HG03159 (cell line): ENCODE data around the gene PRKD2.
"Not testable (repeated sequence)": the region's sequence is repeated elsewhere in the genome, so short reads cannot be mapped to it uniquely, and the experiment has no call there.

Experiments used
- ATAC-seq: cut with Tn5 transposase; IDR thresholded peaks from one replicate; pipeline ENCODE4 v1.9.1; 2021; ENCODE audit warnings: mild to moderate bottlenecking, moderate library complexity; ENCODE audit not compliant: unreplicated experiment

PRKD2 gene

DNA sequence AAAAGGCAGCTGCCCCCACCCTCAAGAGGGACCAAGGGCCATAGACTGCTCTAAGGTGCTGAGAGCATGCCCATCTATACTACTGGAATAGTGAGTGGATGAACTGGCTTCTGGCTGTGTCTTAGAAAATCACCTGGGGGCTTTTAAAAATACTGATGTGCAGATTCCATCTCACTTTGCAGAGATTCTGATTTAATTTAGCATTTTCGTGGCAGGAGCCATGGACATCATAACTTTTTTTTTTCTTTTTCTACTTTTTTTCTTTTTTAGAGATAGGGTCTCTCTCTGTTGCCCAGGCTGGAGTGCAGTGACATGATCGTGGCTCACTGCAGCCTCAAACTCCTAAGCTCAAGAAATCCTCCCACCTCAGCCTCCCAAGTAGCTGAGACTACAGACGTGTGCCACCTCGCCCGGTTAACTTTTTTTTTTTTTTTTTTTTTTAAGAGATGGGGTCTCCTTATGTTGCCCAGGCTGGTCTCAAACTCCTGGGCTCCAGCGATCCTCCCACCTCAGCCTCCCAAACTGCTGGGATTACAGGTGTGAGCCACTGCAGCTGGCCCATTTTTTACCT, 4.1 kb downstream of the PRKD2 start:
- not testable (repeated sequence) for ATAC-seq

DNA sequence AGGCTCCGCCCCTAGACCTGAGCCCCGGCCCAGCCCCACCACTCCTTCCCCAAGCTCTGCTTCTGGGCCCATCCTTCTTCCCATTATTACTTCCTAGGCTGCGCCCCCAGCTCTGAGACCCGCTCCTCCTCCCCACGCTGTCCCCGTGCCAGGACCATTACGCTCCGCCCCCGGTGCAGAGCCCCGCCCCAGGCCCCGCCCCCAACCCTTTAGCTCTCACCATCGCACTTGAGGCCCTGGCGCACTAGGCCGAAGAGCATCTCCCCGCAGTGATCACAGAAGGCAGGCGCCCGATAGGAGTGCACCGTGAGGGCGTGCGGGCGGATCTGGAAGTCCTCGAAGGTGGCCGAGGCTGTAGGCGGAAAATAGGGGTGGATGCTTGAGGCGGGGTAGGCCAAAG, 6.2 kb downstream of the PRKD2 start:
- ATAC-seq, result no peak

DNA sequence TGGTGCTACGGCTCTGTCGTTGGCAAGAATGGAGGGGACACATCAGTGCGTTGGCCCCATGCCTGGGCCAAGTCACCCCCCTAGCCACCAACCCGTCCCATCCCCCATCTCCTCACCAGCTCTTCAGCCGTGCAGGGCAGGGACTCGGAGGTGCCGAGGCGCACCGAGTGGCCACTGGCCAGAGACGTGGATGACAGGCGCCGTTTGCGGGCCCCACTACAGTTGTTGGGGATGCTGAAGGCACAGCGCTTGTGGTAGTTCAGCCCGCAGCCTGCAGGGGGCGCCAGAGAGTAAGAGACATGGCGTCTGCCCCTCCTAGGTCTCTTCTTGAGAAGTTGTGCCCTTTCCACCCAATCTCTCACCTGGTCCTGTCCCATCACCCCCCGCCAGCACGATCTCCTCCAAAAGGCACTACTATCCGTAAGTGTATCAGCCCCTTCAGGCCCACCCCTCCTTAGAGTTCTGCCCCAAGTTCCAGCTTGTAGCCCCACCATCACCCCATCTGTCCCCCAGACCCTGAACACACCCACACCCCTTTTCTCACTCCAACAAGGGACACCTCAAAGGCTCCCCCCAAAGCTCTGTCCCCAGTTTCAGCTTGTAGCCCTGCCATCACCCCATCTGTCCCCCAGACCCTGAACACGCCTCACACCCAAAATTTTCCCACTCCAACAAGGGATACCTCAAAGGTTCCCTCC, 12.4 kb downstream of the PRKD2 start:
- ATAC-seq, result no peak

DNA sequence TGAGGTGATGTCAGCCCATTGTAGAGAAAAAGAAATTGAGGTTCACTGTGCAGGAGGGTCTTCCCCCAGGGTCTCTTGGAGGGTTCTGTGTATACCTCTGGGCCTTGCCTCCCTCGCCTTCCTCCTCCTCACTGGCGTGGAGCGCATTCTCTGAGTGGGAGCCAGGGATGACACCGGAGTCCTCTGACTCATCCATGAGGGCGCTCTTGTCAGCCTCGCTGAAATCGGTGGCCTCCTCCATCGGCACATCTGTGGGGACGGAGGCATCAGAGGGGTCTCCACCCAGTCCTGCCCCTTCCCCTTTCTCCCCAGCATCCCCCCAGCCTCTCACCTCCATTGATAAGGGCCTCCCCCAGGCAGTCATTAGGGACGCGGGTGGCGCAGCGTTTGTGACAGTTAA, 16.2 kb downstream of the PRKD2 start:
- no peak for ATAC-seq

DNA sequence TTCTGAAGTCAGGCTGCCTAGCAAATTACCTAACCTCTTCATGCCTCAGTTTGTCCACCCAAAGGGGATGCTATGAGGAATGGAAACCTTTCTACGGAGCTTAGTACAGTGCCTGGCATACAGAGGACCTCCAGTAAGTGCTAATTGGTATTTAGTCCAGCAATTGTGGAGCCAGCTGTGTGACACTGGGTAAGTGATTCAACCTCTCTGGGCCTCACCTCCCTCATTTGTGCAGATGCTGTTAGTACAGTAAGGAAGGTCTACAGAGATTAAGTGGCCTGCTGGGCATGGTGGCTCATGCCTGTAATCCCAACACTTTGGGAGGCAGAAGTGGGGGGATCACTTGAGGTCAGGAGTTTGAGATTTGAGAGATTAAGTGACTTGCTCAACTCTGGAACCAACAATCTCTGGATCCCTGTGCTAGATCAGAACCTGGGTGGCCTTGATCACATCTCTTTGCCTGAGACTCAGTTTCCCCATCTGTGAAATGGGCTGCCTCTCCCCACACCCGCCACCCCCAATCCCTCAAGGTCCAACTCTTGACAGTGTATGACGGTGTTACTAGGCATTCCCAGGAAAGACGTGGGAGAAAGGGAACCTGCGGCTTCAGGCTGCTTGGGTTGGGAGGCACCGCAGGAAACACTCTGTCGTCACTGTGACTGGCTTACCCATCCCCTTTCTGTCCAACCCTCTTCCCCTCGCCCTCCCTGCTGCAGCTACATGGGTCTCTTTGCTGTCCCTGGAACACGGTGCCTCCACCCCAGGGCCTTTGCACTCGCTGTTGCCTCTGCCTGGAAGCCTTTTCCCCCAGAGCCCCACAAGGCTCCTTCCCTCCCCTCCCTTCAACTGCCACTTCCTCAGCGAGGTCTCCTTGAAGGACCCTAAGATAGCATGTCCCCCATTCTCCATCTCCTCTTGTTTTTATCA, 18.3 kb downstream of the PRKD2 start:
- ATAC-seq, result no peak

DNA sequence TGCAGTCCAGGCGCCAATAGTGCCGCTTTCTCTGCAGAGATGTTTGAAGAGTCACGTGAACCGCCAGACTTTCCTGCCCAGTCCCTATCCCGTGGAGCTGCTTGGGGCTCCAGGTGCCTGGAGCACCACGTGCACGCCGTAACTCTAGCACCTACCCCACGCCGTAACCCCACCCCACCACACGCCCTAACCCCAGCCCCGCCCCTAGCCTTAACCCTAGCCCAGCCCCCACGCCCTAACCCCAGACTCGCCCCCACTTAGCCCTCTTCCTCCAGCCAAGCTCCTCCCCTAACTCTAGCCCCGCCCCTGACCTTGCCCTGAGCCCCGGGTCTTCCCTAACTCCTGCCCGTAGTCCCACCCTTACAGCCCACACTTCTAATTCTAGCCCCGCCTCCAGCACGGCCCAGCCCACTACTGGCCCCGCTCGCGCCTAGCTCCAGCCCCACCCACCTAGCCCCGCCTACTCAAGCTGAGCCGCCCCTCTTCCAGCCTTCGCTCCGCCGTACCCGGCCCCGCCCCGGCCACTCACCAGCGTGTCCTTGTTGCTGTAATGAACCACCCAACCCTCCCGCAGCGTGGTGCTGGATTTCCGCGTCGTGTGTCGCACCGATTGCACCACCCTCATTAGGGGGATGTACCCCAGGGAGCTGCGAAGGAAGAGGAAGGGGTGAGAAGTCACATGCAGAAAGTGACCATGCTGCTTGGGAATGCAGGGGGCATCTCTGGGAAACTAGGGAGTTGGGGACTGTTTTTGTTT, 19.5 kb downstream of the PRKD2 start:
- no peak for ATAC-seq

DNA sequence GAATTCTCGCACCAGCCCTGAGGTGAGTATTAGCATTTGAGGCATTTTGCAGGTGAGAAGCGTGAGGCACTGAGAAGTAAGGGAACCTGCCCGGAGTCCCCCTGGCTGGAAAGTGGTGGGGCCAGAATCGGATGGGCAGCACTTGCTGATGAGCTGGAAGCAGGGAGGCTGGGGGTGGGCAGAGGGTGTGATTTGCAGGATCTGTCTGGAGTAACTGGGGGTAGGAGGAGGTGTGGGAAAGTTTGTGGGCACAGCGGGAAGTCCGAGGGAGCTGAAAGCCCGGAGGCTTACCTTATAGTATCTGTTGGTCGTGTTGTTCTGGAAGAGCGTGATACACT, 20.1 kb downstream of the PRKD2 start:
- ATAC-seq, result no peak

DNA sequence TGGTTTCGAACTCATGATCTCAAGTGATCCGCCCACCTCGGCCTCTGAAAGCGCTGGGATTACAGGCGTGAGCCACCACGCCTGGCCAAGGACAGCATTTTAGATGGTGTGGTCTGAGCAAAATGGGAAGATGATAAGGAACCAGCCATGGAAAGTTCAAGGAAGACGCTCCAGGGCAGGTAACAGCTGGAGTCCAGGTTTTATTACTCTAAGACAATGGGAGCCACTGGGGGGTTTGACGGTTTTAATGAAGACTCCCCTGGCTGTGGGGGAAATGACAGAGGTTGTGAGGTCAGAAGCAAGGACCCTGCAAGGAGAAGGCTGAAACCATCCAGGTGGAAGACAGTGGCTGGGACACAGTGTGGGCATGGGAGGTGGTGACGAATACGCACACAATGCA, 20.9 kb downstream of the PRKD2 start:
- no peak for ATAC-seq

DNA sequence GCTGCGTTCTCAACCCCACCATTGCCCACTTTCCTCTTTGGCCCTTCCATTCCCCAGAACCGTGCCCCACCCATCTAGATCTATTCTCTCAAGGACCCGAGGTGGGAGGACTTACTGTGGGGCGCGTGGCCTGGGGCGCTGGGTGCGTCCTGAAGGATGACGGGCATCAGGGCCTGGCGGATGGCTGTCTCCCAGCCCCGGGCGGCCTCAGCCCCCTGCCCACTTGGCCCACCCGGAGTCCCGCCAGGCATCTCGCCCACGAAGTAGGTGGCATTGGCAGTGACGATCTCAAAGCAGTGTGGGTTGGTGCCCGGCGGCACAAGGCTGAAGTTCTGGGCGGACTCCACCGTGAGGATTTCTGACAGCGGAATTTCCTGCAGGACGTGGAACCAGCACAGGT, 23.2 kb downstream of the PRKD2 start:
- ATAC-seq, result no peak

DNA sequence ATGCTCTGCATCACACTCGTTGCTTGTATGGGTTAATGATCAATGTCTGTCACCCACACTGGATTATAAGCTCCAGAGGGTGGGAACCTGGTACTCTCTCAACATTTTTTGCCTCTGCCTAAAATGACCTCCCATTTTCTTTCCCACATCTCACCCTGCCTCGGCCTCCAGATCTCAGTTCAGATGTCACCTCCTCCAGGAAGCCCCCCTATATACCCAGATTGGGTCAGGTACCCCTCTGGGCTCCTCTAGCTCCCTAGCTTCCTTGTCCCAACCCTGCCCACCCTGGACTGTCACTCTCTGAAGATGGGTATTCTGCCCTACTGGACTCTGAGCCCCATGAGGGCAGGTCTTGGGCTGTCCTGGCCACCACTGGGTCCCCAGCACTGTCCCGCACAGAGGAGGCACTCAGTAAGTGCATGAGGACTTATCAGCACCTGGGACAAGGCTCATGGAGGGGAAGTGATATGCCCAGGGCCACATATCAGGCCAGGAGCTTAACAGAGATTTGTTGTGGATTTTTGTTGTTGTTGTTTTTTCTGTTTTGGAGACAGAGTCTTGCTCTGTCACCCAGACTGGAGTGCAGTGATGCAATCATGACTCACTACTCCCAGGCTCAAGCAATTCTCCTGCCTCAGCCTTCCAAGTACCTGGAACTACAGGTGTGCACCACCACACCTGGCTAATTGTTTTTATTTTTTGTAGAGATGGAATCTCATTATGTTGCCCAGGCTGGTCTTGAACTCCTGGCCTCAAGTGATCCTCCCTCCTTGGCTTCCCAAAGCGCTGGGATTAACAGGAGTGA, 23.8 kb downstream of the PRKD2 start:
- no peak for ATAC-seq

DNA sequence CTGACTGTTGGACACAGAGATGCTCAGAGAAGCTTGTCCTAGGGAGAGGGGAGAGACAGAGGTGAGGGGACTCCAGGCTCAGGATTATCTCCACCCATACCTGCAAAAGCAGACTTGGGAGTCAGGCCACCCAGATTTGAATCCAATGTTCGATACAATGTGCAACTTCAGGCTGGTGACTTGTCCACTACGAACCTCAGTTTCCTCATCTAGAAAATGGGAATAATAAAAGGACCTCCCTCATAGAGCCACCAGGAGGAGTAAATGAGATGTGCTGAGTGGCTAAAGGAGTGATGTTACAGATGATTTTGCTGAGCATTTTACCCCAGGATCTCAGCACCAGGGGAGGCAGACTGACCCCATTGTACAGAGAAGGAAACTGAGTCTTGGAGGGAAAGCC, 25.0 kb downstream of the PRKD2 start:
- ATAC-seq, result no peak

DNA sequence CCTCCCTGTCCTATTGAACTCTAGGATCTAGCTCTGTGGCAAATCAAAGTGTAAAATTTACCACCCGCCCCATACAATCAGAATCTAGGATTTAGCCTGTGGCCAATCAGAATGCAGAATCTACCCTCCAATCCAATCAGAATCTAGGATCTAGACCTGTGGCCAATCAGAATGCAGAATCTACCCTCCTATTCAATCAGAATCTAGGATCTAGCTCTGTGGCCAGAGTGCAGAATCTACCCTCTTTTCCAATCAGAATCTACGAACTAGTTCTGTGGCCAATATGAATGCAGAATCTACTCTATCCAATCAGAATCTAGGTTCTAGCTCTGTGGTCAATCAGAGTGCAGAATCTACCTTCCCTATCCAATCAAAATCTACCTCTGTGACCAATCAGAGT, 25.8 kb downstream of the PRKD2 start:
- ATAC-seq, result no peak

DNA sequence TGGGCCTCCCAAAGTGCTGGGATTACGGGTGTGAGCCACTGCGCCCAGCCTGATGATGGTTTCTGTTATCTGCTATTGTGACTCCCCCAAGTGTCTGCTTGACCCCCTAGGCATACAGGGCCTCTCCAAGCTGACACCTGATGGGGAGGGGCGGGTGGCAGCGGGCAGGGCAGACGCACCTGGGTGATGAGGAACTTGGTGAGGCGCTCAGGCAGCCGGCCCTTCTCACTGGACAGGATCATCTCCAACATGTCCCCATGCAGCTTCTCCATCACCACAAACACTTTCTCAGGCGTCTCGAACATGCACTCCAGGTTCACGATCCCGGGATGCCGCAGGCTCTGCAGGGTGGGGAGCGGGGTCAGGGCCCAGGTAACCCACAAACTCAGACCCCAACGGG, 27.6 kb downstream of the PRKD2 start:
- ATAC-seq, result no peak

DNA sequence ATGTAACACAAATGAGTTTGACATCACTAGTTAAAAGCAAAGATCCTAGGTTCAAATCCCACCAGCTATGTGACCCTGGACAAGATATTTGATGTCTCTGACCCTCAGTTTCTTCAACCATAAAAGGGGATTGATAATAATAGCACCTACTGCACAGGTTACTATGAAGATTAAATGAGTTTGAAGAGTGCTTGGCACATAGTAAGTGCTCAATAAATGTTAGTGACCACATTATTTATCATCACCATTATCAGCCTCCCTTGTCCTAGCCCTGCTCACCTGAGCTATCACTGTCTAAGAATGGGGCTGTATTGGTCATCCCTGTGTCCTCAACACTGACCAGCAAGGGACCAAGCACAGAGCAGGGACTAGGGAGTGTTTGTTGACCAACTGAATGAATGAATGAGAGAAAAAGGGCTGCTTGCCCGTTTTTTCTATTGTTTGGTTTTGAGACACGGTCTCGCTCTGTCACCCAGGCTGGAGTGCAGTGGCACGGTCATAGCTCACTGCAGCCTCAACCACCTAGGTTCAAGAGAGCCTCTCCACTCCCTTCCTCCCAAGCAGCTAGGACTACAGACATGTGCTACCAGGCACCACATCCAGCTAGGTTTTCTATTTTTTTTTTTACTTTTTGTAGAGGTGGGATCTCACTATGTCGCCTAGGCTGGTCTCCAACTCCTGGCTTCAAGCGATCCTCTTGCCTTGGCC, 29.3 kb downstream of the PRKD2 start:
- ATAC-seq, result no peak

DNA sequence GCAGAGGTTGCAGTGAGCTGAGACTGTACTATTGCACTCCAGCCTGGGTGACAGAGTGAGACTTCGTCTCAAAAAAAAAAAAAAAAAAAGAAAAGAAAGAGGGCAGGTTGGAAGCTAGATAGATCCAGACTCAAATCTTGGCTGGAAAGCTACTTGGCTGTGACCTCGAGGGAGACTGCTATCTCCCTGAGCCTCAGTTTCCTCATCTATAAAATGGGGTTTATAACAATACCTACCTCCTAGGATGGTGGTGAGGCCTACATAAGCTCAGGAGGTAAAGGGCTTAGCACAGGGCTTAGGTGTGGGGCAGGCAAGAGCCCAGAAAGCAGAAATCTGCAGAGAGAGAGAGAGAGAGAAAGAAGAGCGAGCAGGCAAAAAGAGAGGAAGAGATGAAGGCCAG, 31.7 kb downstream of the PRKD2 start:
- no peak for ATAC-seq

DNA sequence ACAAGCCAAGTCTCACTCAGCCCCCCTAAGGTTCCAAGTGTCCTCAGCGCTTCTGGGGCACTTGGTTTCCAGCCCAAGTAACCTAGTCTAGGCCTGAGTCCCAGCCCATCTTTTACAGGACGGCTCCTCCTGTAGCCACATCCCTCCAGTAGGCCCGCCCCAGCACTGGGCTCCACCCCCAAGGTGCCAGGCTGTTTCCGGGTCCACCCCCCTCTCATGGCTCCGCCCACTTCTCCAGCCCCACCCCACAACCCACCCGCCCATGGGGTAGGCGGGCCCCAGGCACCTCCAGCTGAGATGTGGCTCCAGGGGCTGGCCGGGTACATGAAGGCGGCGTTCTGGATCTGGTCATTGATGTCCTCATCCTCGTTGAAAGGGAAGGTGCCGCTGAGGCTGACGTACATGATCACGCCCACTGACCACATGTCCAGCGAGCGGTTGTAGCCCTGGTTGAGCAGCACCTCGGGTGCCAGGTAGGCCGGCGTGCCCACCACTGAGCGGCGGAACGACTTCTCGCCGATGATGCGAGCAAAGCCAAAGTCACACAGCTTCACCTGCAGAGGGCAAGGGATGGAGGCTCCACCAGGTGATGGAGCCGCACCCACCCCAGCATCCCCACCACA, 38.7 kb downstream of the PRKD2 start:
- ATAC-seq, result no peak

DNA sequence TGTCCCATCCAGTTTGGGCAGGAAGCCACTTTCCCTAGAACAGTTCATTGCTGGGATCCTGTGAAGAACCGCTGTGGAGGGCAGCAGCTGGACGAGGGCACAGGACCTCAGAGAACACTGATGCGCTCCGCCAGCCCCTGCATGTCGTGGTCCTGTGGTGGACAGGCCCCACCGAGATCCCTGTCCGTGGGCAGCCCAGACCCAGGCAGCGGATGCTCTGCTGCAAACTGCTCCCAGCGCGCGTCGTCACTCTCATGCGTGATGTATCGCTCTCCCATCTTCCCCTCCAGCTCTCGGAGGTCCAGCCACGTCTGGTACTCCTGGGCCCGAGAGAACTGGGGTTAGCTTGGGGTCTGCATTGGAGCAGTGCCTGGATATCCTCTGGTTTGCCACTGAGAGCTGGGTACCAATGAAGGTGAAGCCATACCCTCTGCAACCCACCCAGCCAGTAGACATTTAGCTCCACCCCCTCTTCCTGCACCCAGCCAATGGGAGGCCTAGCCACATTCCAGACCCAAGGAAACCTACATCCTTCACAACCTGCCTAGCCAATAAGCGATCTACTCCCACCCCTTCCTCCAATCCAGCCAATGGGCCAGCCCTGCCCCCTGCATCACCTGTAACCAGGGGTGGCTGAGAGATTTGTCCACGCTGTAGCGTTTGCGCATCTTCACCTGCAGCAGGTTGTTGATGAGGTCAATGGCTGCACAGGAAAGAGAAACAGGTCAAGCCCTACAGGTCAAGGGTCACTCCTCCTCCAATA, 42.3 kb downstream of the PRKD2 start:
- no peak for ATAC-seq

DNA sequence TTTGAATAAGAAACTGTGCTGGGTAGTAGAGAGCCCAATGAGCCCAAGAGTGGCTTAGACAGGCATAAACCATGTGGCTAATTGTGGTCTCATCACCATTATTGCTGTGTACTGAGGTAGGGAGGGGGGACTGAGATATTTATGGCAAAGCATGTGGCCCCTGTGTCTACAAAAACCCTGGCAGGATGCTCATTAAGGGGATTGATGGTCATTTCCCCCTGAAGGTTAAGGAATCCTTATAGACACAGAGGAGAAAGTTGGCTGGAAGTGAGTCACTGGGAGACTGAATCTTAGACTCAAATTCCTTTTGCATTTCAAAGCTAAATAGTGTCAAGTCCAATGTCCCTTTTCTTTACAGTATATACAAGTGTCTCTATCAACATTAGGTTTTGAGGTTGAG, 46.1 kb downstream of the PRKD2 start:
- ATAC-seq, result no peak

DNA sequence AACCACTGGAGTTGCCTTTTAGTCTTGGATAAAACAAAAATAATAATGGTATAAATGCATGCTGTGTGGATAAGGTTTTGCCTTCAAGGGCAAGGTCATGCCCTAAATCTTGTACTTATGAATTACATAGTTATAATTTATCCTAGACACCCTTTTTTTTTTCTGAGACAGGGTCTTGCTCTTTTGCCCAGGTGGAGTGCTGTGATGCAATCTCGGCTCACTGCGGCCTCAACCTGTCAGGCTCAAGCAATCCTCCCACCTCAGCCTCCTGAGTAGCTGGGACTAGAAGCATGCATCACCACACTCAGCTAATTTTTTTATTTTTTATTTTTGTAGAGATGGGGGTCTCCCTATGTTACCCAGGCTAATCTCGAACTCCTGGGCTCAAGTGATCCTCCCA, 48.3 kb downstream of the PRKD2 start:
- ATAC-seq, result no peak
